SK-N-SH (cell line): ENCODE data around the gene BIN2. TPM values are rescaled to one million over a fixed set of nuclear protein-coding genes. Genes with fewer than 3 reads are reported as not detected.

Experiments used
- polyA plus RNA-seq, 3 experiments: library from polyadenylated mRNA; depleted of rRNA; stranded (reverse); fragments of >200 nt; gene quantifications; 2 replicates each; pipeline ENCODE4 v1.2.3, GENCODE V29; 2012

BIN2 gene
- polyA plus RNA-seq, 1 of the 3 experiments (the other 2 are of a cell fraction) = not detected

Other genes with a start within 250 kb of the BIN2 start
- gene CSRNP2, start 240.6 kb downstream of the BIN2 start, polyA plus RNA-seq (2012; rRNA removed) = 18.7 and 22.7 TPM in 2 replicates
- gene TFCP2, start 151.0 kb downstream of the BIN2 start, polyA plus RNA-seq (2012; rRNA removed) = 18.1 and 19.3 TPM in 2 replicates
- gene POU6F1, start 106.1 kb downstream of the BIN2 start, polyA plus RNA-seq (2012; rRNA removed) = 1.9 TPM in 2 replicates
- 274 and 325 TPM in 2 replicates for gene DAZAP2, start 85.3 kb downstream of the BIN2 start, polyA plus RNA-seq (2012; rRNA removed)
- 22.6 and 26.3 TPM in 2 replicates for gene SMAGP, start 53.8 kb downstream of the BIN2 start, polyA plus RNA-seq (2012; rRNA removed)
- gene CELA1, start 22.5 kb upstream of the BIN2 start, polyA plus RNA-seq (2012; rRNA removed) = 0.05 TPM in 1 of 2 replicates, not detected in the other
- 0.47 and 0.74 TPM in 2 replicates for gene GALNT6, start 67.2 kb upstream of the BIN2 start, polyA plus RNA-seq (2012; rRNA removed)
- gene SLC4A8, start 100.7 kb upstream of the BIN2 start, polyA plus RNA-seq (2012; rRNA removed) = 3.6 and 5.2 TPM in 2 replicates